Heart left ventricle (tissue), 16 donors: ENCODE measurements around the gene TAS2R60. TPM values are rescaled to one million over a fixed set of nuclear protein-coding genes. Genes with fewer than 3 reads are reported as not detected.
"Not testable (repeated sequence)": the region's sequence is repeated elsewhere in the genome, so short reads cannot be mapped to it uniquely, and the experiment has no call there.

ENCODE experiments used
- ATAC-seq, 4 donors: fragments of 200-7000 bp; cut with Tn5 transposase; one replicate each; pipeline ENCODE4 v1.9.1; 2020 to 2022; ENCODE audit warnings: moderate library complexity in 4 of 4, mild to moderate bottlenecking in 3 of 4, moderate number of reproducible peaks in 1 of 4
- DNase-seq, 5 donors: peaks; one replicate each; pipeline ENCODE4 v3.0.0-alpha.2; 2020
- H3K27ac ChIP-seq, 12 donors: fragments of 200-600 bp; sonication (generic) in 4 of 12; one replicate each; pipeline versions ENCODE4 v1.5.0 to v1.8.0; 2016 to 2022; ENCODE audit warnings: mild to moderate bottlenecking in 2 of 12
- H3K27me3 ChIP-seq, 9 donors: fragments of 200-600 bp; sonication (generic) in 2 of 9; one replicate each; pipeline versions ENCODE4 v1.5.1 to v1.8.0; 2016 to 2022; ENCODE audit warnings: mild to moderate bottlenecking in 3 of 9
- H3K36me3 ChIP-seq, 9 donors: fragments of 200-600 bp; sonication (generic) in 2 of 9; one replicate each; pipeline versions ENCODE4 v1.5.0 to v1.8.0; 2018 to 2022; ENCODE audit warnings: mild to moderate bottlenecking in 2 of 9
- H3K4me1 ChIP-seq, 12 donors: fragments of 200-600 bp; sonication (generic) in 4 of 12; one replicate each; pipeline versions ENCODE4 v1.5.0 to v1.8.0; 2016 to 2022; ENCODE audit warnings: mild to moderate bottlenecking in 3 of 12
- H3K4me3 ChIP-seq, 12 donors: fragments of 200-600 bp; sonication (generic) in 4 of 12; one replicate each; pipeline versions ENCODE4 v1.5.0 to v1.8.0; 2017 to 2022; ENCODE audit warnings: mild to moderate bottlenecking in 9 of 12, moderate library complexity in 4 of 12
- H3K9me3 ChIP-seq, 12 donors: fragments of 200-600 bp; sonication (generic) in 4 of 12; one replicate each; pipeline versions ENCODE4 v1.5.0 to v1.8.0; 2016 to 2022; ENCODE audit warnings: mild to moderate bottlenecking in 1 of 12
- POLR2A ChIP-seq, 2 donors: fragments of 450-650 bp; IDR thresholded peaks; one replicate each; pipeline ENCODE4 v1.6.1; 2017; ENCODE audit warnings: antibody characterized with exemption in 2 of 2, mild to moderate bottlenecking in 2 of 2, moderate library complexity in 2 of 2
- WGBS, 4 donors: extraction: QIAGEN DNeasy Blood & Tissue Kit in 2 of 4; methylation state at CpG; one replicate each; pipeline versions ENCODE4 v1.1.5 to v1.1.7; 2013 to 2018; 5-methylcytosine and 5-hydroxymethylcytosine counted together
- intact Hi-C, 10 donors: fragments of 100-400 bp; cut with DNase I; formaldehyde crosslinking; loops; one replicate each; pipeline versions ENCODE4 v1.11.1 to v1.14.2; 2022
- polyA plus RNA-seq, 2 donors: library from polyadenylated mRNA; stranded (reverse); fragments of 200-250 nt; gene quantifications; one replicate each; pipeline ENCODE4 v1.2.3, GENCODE V29; 2013
- total RNA-seq, 9 donors: library from RNA; depleted of rRNA in 2 of 9; stranded (reverse); fragments of >200 nt in 2 of 9; fragmentation: NEBNext Ultra II Directional in 3 of 9; extraction: Animal tissue kit (Norgen Biotek cat#: 25700) in 3 of 9; gene quantifications; one replicate each; pipeline versions ENCODE4 v1.1.0 to v1.2.4, GENCODE V29; 2016 to 2023
- TF ChIP-seq, protein P1 (sequence below), 12 donors: fragments of 200-600 bp; sonication (generic) in 4 of 12; IDR thresholded peaks; one replicate each; pipeline versions ENCODE4 v1.5.0 to v1.8.0; 2018 to 2022; ENCODE audit warnings: antibody characterized with exemption in 12 of 12, mild to moderate bottlenecking in 5 of 12
- donor health status: ischemic (EF 13 %, LVEDD 7.1; RV severe dilation, severe dysfunction).
- donor health status: healthy with polysubstance abuse.
- donor health status: DM: no; HTN: yes; CAD: no.
- donor health status: DM: no; HTN: no; CAD: no.
- donor health status: ischemic (EF 25% LVEDD 6.9; RV normal size, moderate dysfunction).
- donor health status: ischemic (EF 25% LVEDD 5.7; RV mildly dilated, moderate dysfunction).
- donor health status: healthy.
- donor health status: DM: yes; HTN: yes; CAD: no.
- donor health status: ischemic (EF 35%, LVEDD 5.7; RV mildly dilated, moderate dysfunction).
- donor health status: nonischemic (EF 11% LVEDD 7.7; RV severe dilation, severe dysfunction).
- donor health status: DM: yes; HTN: yes; CAD: no.
- donor health status: PGD.
- donor health status: ischemic (EF 29% LVEDD 5.4; RV normal size, mild dysfunction).
- donor health status: nonischemic (EF 23%, LVEDD 6.1; RV moderate dilation, normal function).

Gene TAS2R60
- total and polyA plus RNA-seq, 11 donors = not detected

GRCh38 chr7:143480501-143480900 is 37.2 kb downstream of the TAS2R60 start:
- intact Hi-C loops = loop anchor here in 1 of 10 donors (1.0 kb wide), 1 partner anchor 10 kb away; no protein-coding TSS in a partner anchor
- ATAC-seq = no peak

GRCh38 chr7:143484119-143484518 is 40.9 kb downstream of the TAS2R60 start:
- H3K9me3 ChIP-seq = no peaks in the 10 kb centered on the region
- H3K36me3 ChIP-seq = no peaks in the 10 kb centered on the region
- H3K4me1 ChIP-seq = peaks cover 0 to 39% (median 2%) of the 10 kb centered on the region in 12 donors
- H3K27me3 ChIP-seq = no peaks in the 10 kb centered on the region
- DNase-seq (no peak), ATAC-seq (no peak)
- H3K4me3 ChIP-seq = no peak overlapping the region
- WGBS, 4 donors = 62 to 77% (median 70%) methylated on average over 3 of the region's 3 CpGs
- intact Hi-C loops = no loop called here
- peak overlapping the region in 4 of 12 donors; percentile 7 to 89 (median 28) for H3K27ac ChIP-seq
- TF ChIP-seq, protein P1, sequence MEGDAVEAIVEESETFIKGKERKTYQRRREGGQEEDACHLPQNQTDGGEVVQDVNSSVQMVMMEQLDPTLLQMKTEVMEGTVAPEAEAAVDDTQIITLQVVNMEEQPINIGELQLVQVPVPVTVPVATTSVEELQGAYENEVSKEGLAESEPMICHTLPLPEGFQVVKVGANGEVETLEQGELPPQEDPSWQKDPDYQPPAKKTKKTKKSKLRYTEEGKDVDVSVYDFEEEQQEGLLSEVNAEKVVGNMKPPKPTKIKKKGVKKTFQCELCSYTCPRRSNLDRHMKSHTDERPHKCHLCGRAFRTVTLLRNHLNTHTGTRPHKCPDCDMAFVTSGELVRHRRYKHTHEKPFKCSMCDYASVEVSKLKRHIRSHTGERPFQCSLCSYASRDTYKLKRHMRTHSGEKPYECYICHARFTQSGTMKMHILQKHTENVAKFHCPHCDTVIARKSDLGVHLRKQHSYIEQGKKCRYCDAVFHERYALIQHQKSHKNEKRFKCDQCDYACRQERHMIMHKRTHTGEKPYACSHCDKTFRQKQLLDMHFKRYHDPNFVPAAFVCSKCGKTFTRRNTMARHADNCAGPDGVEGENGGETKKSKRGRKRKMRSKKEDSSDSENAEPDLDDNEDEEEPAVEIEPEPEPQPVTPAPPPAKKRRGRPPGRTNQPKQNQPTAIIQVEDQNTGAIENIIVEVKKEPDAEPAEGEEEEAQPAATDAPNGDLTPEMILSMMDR (IDR thresholded peaks at IDR 0.05) = no peak
- no peak for TF ChIP-seq POLR2A (IDR thresholded peaks at IDR 0.05)

More at GRCh38 chr7:143480501-143480900, 37.2 kb downstream of the TAS2R60 start:
- no peak for DNase-seq
- TF ChIP-seq, protein P1 (IDR thresholded peaks at IDR 0.05) = no peak
- TF ChIP-seq POLR2A (IDR thresholded peaks at IDR 0.05) = no peak
- Histone ChIP-seq H3K36me3 (no peaks in the 10 kb centered on the region), H3K4me1 (peaks cover 0 to 14% (median 0%) of the 10 kb centered on the region in 12 donors), H3K4me3 (no peak overlapping the region), H3K9me3 (no peaks in the 10 kb centered on the region), H3K27me3 (no peaks in the 10 kb centered on the region), H3K27ac (no peak overlapping the region)

DNA sequence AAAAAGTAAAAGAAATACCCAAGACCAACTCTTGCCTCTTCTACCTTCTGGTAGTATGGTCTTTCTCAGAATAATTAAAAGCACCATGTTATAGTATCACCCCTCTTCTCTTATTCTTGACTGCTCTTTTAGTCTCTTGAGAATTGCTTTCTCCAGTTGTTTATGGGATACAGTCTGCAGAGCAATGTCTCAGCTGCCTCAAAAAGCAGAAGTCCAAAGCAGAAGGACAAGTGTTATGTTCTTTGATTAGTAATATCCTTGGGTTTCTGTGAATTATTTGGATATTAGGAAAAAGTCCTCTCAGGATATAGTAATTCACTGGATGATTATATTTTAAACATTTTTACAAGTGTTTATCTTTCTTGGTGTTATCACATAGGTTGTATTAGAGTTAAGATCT is 41.8 kb downstream of the TAS2R60 start:
- H3K27me3 ChIP-seq = no peaks in the 10 kb centered on the region
- peaks cover 0 to 39% (median 2%) of the 10 kb centered on the region in 12 donors for H3K4me1 ChIP-seq
- no peaks in the 10 kb centered on the region for H3K36me3 ChIP-seq
- H3K27ac ChIP-seq = peak overlapping the region in 1 of 12 donors; percentile 89
- ATAC-seq (no peak), DNase-seq (no peak)
- TF ChIP-seq, protein P1 (IDR thresholded peaks at IDR 0.05) = no peak
- no peak for TF ChIP-seq POLR2A (IDR thresholded peaks at IDR 0.05)
- no peaks in the 10 kb centered on the region for H3K9me3 ChIP-seq
- intact Hi-C loops = no loop called here
- no peak overlapping the region for H3K4me3 ChIP-seq

- no peaks in the 10 kb centered on the region for H3K9me3 ChIP-seq
- no peak overlapping the region for H3K4me3 ChIP-seq
- peak overlapping the region in 1 of 12 donors; percentile 89 for H3K27ac ChIP-seq
- DNase-seq = no peak
- H3K27me3 ChIP-seq = no peaks in the 10 kb centered on the region
- intact Hi-C loops = no loop called here
- ATAC-seq = no peak
- peaks cover 0 to 39% (median 2%) of the 10 kb centered on the region in 12 donors for H3K4me1 ChIP-seq
- H3K36me3 ChIP-seq = no peaks in the 10 kb centered on the region
- no peak for TF ChIP-seq POLR2A (IDR thresholded peaks at IDR 0.05)
- TF ChIP-seq, protein P1 (IDR thresholded peaks at IDR 0.05) = no peak
- 84 to 88% (median 86%) methylated on average over 6 of the region's 6 CpGs for WGBS, 4 donors
Measured at GRCh38 chr7:143485500-143485899, 42.2 kb downstream of the TAS2R60 start.

DNA sequence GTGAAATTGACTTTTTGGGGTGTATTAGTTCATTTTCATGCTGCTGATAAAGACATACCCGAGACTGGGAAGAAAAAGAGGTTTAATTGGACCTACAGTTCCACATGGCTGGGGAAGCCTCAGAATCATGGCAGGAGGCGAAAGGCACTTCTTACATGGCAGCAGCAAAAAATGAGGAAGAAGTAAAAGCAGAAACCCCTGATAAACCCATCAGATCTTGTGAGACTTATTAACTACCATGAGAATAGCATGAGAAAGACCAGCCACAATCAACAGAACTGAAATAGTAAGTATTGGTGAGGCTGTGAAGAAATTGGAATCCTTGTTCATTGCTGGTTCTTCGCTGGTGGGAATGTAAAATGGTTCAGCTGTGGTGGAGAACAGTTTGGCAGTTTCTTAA is 43.0 kb downstream of the TAS2R60 start:
- H3K4me1 ChIP-seq = peaks cover 0 to 44% (median 3%) of the 10 kb centered on the region in 12 donors
- H3K9me3 ChIP-seq, intact Hi-C loops, H3K36me3 ChIP-seq, DNase-seq, ATAC-seq, H3K4me3 ChIP-seq, H3K27me3 ChIP-seq: not testable (repeated sequence)
- WGBS, 4 donors = 88 to 95% (median 90%) methylated on average over 3 of the region's 3 CpGs
- peak overlapping the region in 1 of 12 donors; percentile 89 for H3K27ac ChIP-seq
